GM12874 (cell line): ENCODE measurements around the gene ZNF536.

ENCODE experiments used
- TF ChIP-seq, protein P1 (sequence below): IDR thresholded peaks from 2 replicates; pipeline ENCODE4 v1.5.1; 2011; ENCODE audit warnings: low read depth, mild to moderate bottlenecking, control low read depth, low read length, moderate library complexity; ENCODE audit not compliant: insufficient read depth

ZNF536 gene

DNA sequence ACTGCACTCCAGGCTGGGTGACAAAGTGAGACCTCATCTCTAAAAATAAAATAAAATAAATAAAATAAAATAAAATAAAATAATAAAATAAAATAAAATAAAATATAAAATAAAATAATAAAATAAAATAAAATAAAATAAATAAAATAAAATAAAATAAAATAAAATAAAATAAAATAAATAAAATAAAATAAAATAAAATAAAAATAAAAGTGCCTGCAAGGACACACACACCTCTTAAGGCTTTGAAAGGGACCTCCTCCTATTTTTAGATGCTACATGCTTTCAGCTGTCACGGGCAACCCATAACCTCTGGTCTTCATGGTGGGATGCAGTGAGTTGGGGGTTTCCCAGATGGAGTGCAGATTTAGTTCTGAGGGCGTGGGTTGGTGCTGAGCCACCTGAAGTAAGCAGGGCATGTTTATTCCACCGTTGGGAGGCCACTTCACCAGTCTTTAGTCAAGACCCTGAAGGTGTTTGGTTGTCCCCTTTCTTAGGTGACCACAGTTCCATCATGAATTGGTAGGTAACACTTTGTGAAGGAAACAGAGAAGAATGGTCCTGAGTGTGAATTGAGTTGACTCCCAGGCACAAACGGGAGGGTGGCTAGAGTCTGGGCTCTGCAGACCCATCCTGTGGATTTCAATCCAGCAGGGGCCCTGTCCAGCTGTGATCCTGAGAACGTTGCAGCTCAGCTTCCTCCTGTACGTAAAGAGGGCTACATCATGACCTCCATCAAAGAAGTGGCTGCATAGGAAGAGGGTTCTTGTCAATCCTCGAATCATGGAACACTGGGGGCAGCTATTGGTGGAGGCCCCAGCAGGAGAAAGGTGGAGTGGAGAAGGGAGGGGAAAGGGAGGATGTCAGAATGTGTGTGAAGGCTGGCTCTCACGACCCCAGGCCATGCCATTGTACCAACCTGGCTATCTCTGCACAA lies 234.2 kb downstream of the ZNF536 start:
- TF ChIP-seq, protein P1, sequence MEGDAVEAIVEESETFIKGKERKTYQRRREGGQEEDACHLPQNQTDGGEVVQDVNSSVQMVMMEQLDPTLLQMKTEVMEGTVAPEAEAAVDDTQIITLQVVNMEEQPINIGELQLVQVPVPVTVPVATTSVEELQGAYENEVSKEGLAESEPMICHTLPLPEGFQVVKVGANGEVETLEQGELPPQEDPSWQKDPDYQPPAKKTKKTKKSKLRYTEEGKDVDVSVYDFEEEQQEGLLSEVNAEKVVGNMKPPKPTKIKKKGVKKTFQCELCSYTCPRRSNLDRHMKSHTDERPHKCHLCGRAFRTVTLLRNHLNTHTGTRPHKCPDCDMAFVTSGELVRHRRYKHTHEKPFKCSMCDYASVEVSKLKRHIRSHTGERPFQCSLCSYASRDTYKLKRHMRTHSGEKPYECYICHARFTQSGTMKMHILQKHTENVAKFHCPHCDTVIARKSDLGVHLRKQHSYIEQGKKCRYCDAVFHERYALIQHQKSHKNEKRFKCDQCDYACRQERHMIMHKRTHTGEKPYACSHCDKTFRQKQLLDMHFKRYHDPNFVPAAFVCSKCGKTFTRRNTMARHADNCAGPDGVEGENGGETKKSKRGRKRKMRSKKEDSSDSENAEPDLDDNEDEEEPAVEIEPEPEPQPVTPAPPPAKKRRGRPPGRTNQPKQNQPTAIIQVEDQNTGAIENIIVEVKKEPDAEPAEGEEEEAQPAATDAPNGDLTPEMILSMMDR: no peak
